Effector memory CD4-positive, alpha-beta T cell (primary cell): Measurements from ENCODE around the gene GREB1.

Experiments used
- DNase-seq, 3 donors: peaks; one replicate each; pipeline ENCODE4 v3.0.0-alpha.2; 2020
- H3K27ac ChIP-seq: 2 replicates; pipeline ENCODE4 v1.7.0; 2013; ENCODE audit warnings: mild to moderate bottlenecking, low read length, moderate library complexity; ENCODE audit not compliant: insufficient read depth, poor library complexity, severe bottlenecking
- H3K27me3 ChIP-seq: replicated peaks from 2 replicates; pipeline ENCODE4 v1.7.0; 2013; ENCODE audit warnings: mild to moderate bottlenecking, low read length; ENCODE audit not compliant: insufficient read depth, control insufficient read depth, poor library complexity, severe bottlenecking
- H3K36me3 ChIP-seq: 2 replicates; pipeline ENCODE4 v1.7.0; 2013; ENCODE audit warnings: mild to moderate bottlenecking, low read length, moderate library complexity; ENCODE audit not compliant: control insufficient read depth, insufficient read depth
- H3K4me1 ChIP-seq: 2 replicates; pipeline ENCODE4 v1.7.0; 2013; ENCODE audit warnings: low read length, mild to moderate bottlenecking; ENCODE audit not compliant: control insufficient read depth, insufficient read depth, poor library complexity, severe bottlenecking
- H3K4me3 ChIP-seq: 2 replicates; pipeline ENCODE4 v1.7.0; 2013; ENCODE audit warnings: low read length, low read depth, mild to moderate bottlenecking; ENCODE audit not compliant: insufficient read depth, poor library complexity, severe bottlenecking
- H3K9me3 ChIP-seq: 2 replicates; pipeline ENCODE4 v1.7.0; 2013; ENCODE audit warnings: mild to moderate bottlenecking, low read length, moderate library complexity; ENCODE audit not compliant: control insufficient read depth

GREB1 gene

GRCh38 chr2:11622611-11623010, 88.8 kb downstream of the GREB1 start:
- H3K27me3 ChIP-seq = no peaks in the 10 kb centered on the region
- H3K9me3 ChIP-seq = no peaks in the 10 kb centered on the region
- H3K36me3 ChIP-seq = no peaks in the 10 kb centered on the region
- H3K4me3 ChIP-seq = no peak overlapping the region
- H3K27ac ChIP-seq = no peak overlapping the region
- no peaks in the 10 kb centered on the region for H3K4me1 ChIP-seq
- no peak for DNase-seq

- no peaks in the 10 kb centered on the region for H3K9me3 ChIP-seq
- no peaks in the 10 kb centered on the region for H3K27me3 ChIP-seq
- no peaks in the 10 kb centered on the region for H3K36me3 ChIP-seq
- no peak for DNase-seq
- no peak overlapping the region for H3K27ac ChIP-seq
- H3K4me1 ChIP-seq = no peaks in the 10 kb centered on the region
- H3K4me3 ChIP-seq = no peak overlapping the region
Measured at GRCh38 chr2:11624893-11625292, 91.0 kb downstream of the GREB1 start.

- Histone ChIP-seq H3K4me3 (no peak overlapping the region), H3K27ac (no peak overlapping the region)
- no peak for DNase-seq
Measured at GRCh38 chr2:11625671-11626070, 91.8 kb downstream of the GREB1 start.

GRCh38 chr2:11628675-11629074, 94.8 kb downstream of the GREB1 start:
- H3K27ac ChIP-seq = no peak overlapping the region
- H3K4me3 ChIP-seq = no peak overlapping the region
- no peaks in the 10 kb centered on the region for H3K36me3 ChIP-seq
- no peaks in the 10 kb centered on the region for H3K4me1 ChIP-seq
- H3K9me3 ChIP-seq = no peaks in the 10 kb centered on the region
- H3K27me3 ChIP-seq = no peaks in the 10 kb centered on the region
- DNase-seq = no peak

More at GRCh38 chr2:11625671-11626070, 91.8 kb downstream of the GREB1 start:
- no peaks in the 10 kb centered on the region for H3K36me3 ChIP-seq
- no peaks in the 10 kb centered on the region for H3K4me1 ChIP-seq
- H3K27me3 ChIP-seq = no peaks in the 10 kb centered on the region
- H3K9me3 ChIP-seq = no peaks in the 10 kb centered on the region

GRCh38 chr2:11629215-11629614, 95.4 kb downstream of the GREB1 start:
- Histone ChIP-seq H3K4me3 (no peak overlapping the region), H3K9me3 (no peaks in the 10 kb centered on the region), H3K27ac (no peak overlapping the region), H3K4me1 (no peaks in the 10 kb centered on the region), H3K27me3 (no peaks in the 10 kb centered on the region), H3K36me3 (no peaks in the 10 kb centered on the region)
- no peak for DNase-seq

GRCh38 chr2:11629851-11630250, 96.0 kb downstream of the GREB1 start:
- no peaks in the 10 kb centered on the region for H3K27me3 ChIP-seq
- no peak for DNase-seq
- H3K9me3 ChIP-seq = no peaks in the 10 kb centered on the region
- no peaks in the 10 kb centered on the region for H3K4me1 ChIP-seq
- no peak overlapping the region for H3K4me3 ChIP-seq
- H3K36me3 ChIP-seq = no peaks in the 10 kb centered on the region
- no peak overlapping the region for H3K27ac ChIP-seq

GRCh38 chr2:11630855-11631254, 97.0 kb downstream of the GREB1 start:
- Histone ChIP-seq H3K36me3 (no peaks in the 10 kb centered on the region), H3K27ac (no peak overlapping the region), H3K4me1 (no peaks in the 10 kb centered on the region), H3K4me3 (no peak overlapping the region), H3K27me3 (no peaks in the 10 kb centered on the region), H3K9me3 (no peaks in the 10 kb centered on the region)
- DNase-seq = no peak

GRCh38 chr2:11631462-11631861, 97.6 kb downstream of the GREB1 start:
- Histone ChIP-seq H3K4me1 (no peaks in the 10 kb centered on the region), H3K36me3 (no peaks in the 10 kb centered on the region), H3K4me3 (no peak overlapping the region), H3K27ac (no peak overlapping the region), H3K27me3 (no peaks in the 10 kb centered on the region), H3K9me3 (no peaks in the 10 kb centered on the region)
- no peak for DNase-seq

GRCh38 chr2:11633923-11634478, 100.2 kb downstream of the GREB1 start:
- no peaks in the 10 kb centered on the region for H3K4me1 ChIP-seq
- no peak for DNase-seq
- H3K4me3 ChIP-seq = no peak overlapping the region
- no peaks in the 10 kb centered on the region for H3K9me3 ChIP-seq
- H3K27me3 ChIP-seq = no peaks in the 10 kb centered on the region
- no peak overlapping the region for H3K27ac ChIP-seq
- no peaks in the 10 kb centered on the region for H3K36me3 ChIP-seq

GRCh38 chr2:11634584-11634983, 100.7 kb downstream of the GREB1 start:
- DNase-seq = no peak
- no peaks in the 10 kb centered on the region for H3K27me3 ChIP-seq
- no peak overlapping the region for H3K27ac ChIP-seq
- no peaks in the 10 kb centered on the region for H3K4me1 ChIP-seq
- no peaks in the 10 kb centered on the region for H3K36me3 ChIP-seq
- no peak overlapping the region for H3K4me3 ChIP-seq
- no peaks in the 10 kb centered on the region for H3K9me3 ChIP-seq
